Amygdala (tissue), 56 donors: ENCODE measurements around the gene EEFSEC.

Source experiments
- DNase-seq, 56 donors: peaks; one replicate each; lab custom pipeline; 2025; lab: John Stamatoyannopoulos, UW

The EEFSEC gene

DNA sequence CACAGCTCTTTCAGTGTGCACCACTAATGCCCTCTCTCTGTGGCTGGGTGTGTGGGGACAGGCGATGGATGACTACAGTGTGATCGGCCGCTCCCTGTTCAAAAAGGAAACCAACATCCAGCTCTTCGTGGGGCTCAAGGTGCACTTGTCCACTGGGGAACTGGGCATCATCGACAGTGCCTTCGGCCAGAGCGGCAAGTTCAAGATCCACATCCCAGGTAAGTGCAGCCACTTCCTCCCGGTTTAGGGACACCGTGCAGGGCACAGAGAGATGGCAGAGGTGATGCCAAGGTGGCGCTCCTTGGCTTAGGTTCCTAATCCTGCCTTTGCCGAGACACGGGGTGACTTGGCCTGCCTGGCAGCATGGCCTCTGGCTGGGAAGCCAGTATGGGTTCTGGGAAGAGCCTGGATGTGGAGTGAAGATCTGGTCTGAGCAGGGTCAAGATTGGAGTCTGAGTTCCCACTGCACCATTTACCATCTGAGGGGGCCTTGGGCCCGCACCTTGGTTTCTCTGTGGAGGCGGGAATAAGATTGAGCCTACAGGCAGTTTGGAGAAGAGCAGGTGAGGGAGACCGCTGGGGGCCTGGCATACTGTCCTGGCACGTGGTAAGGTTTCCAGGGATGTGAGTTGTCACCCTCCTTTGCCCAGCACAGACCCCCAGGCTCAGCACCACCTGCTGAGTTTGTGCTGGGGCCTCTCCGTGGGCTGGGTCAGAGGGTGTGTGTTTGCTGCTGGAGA lies 205.0 kb downstream of the EEFSEC start:
- no peak for DNase-seq

DNA sequence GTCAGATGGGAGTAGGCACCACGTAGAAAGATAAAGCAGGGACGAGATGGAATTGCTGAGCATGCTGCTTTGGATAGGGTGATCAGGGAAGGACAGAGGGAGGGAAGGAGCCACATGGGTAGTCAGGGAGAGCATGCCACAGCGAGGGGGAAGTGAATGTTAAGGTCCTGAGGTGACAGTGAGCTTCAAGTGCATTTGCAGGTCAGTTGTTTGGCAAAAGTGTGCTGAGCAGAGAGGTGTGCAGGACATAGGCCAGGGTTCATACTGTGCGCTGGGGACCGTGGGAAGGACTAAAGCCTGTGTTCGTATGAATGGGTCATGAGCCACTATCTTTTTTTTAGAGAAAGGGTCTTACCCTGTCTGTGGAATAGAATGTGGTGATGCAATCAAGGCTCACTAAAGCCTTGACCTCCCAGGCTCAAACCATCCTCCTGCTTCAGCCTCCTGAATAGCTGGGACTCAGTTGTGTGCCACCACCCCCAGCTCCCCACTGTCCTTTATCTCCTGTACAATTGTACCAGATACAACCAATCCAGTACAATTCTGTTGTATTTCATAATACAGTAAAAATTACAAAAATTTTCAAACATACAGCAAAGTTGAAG lies 205.9 kb downstream of the EEFSEC start:
- no peak for DNase-seq

- no peak for DNase-seq
Measured at GRCh38 chr3:128359846-128360642, 206.8 kb downstream of the EEFSEC start.

- no peak for DNase-seq
Measured at GRCh38 chr3:128360705-128361271, 207.5 kb downstream of the EEFSEC start.

GRCh38 chr3:128362026-128362965 lies 209.0 kb downstream of the EEFSEC start:
- DNase-seq: no peak

DNA sequence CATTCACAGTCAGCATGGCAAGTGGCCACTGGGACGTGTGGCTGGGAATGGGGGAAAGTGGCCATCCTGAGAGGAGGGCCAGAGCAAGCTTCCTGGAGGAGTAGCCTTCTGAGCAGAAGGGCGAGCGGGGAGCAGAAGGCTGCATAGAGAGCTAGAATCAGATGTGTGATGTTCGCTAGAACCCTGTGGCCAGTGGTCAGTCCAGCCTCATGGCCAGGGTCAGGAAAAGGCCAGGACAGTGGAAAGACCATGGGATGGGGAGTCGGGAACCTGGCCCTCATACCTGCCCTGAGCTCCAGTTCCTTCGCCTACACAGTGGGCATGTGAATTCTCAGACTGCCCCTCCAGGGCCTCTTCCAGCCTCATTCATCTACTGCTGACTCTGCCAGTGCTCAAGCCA lies 211.0 kb downstream of the EEFSEC start:
- no peak for DNase-seq

- DNase-seq: no peak
Measured at GRCh38 chr3:128364808-128365360, 211.6 kb downstream of the EEFSEC start.

DNA sequence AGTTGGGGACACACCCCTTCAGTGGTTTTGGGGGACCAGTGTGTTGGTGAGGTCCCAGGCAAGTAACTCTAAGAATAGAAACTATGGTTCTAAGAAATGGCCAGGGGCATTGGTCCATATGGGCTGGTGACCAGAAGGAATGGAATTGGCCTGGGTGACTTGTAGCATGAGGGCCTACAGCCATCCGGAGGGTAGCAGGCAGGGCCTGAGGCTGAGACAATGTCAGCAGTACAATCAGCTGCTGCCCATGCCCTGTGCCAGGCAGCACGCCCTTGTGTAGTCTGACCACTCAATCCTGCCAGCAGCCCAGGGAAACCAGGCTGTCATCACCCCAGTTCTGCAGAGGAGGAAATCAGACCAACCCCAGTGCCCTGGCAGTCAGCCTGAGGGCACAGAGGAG lies 212.9 kb downstream of the EEFSEC start:
- DNase-seq: no peak

DNA sequence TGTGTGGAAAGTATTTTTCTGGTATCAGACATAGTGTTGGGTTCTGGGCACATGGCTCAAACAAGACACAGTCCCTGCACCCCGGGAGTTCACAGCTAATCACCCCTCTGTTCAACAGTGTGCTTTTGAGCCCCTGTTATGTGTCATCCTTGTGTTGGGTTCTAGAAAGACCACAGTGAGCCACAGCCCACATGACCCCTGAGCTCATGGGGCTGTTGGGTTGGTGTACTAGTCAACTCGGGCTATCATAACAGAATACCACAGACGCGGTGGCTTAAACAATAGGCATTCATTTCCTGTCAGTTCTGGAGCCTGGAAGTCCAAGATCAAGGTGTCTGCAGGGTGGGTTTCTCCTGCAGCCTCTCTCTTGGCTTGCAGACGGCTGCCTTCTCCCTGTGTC lies 213.4 kb downstream of the EEFSEC start:
- DNase-seq: no peak

GRCh38 chr3:128367221-128367620 lies 213.9 kb downstream of the EEFSEC start:
- no peak for DNase-seq

DNA sequence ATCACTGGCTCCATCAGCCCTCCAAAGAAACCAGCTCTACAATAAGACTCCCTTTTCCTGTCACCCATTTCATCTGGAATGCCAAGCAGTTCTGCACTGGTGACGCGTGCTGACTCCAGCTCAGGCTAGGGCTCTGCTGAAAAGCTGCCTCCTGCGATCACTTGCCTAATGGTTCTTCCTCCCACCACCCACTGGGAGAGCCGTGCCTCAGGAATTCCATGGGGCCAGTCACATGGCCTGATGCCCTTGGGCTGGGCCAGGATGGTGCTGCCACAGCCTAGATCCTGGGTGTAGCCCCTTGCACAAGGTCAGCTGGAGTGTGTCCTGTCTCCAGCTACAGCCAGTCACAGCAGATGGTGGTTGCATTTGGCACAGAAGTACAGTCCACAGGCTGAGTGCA lies 214.5 kb downstream of the EEFSEC start:
- no peak for DNase-seq

DNA sequence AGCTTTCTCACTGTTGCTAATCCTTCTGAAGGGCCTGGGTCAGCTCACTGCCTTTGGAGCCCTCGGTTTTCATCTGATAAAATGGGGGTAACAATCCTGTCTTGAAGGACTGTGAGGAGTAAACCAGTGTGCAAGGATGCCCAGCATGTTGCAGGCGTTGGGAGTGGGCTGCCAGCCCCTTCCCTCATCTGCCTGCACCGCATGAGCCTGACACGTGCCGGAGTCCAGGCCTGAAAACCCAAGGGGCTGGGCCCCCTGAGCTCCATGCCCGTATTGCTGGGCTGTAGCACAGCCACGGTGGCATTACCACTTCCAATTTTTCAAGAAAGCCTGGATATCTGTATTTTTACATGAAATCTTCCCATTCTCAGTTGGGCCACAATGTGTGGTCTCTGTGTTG lies 215.3 kb downstream of the EEFSEC start:
- no peak for DNase-seq

DNA sequence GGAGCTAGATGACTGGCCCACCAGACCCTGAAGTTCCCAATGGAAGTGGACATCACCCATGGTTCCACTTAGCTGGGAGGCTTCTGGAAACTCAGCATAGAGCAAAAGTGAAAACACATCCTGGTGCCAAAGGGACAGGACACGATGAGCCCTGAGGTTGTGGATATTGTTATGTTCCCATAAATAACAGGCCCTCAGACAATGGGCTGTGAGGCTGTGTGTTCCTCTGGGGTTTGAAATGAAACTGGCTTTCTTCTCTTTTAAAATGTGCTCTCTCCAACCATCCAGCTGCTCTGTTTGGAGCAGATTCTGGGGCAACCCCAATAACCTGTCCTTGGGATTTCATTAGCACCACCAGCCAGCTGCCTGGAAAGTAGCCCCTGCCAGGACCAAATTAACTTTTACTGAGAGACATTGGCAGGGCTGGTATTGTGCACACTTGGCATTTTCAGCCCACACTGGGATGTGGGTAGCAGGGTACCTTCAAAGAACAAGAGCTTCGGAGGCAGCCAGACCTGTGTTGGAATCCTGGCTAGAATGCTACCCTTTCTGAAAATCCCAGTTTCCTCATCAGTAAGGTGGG lies 215.9 kb downstream of the EEFSEC start:
- DNase-seq: no peak

DNA sequence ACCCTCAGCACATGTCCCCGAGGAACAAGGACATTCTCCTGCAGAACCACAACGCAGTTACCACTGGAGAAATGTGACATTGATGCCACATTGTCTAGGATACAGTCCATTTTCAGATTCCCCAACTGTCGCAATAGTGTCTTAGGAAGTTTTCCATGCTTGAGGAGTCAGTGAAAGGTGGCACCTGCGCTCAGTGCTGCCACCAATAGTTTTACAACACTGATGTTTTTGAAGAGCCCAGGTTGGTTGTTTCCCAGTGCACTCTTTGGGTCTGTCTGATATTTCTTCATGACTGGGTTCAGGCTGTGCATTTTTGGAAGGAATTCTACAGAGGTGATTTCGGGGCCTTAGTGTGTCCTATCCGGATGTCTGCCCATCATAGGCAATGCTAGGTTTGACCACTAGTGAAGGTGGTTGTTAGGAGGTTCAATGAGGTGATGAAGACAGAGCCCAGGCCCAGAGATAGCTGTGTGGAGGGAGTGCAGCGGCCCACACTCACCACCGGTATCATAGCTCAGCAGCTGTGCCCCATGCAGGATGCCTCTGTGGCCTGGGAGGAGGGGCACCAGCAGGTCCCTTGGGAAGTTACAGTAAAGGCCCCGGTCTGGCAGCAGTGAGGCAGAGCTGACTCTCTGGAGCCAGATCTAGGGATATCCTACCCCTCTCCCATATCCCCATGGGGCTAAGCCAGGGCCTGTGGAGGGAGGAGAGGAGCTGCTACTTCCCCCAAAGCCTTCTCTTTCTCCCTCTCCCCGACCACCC lies 216.8 kb downstream of the EEFSEC start:
- DNase-seq: no peak

GRCh38 chr3:128372281-128372680 lies 219.0 kb downstream of the EEFSEC start:
- no peak for DNase-seq

- no peak for DNase-seq
Measured at GRCh38 chr3:128372707-128373533, 219.6 kb downstream of the EEFSEC start.

- no peak for DNase-seq
Measured at GRCh38 chr3:128374746-128375445, 221.6 kb downstream of the EEFSEC start.
